Activated T-cell treated with anti-CD3 and anti-CD28 coated beads for 48 hours (primary cell): ENCODE measurements around the gene FAAH2.
"Not testable (repeated sequence)": the region's sequence is repeated elsewhere in the genome, so short reads cannot be mapped to it uniquely, and the experiment has no call there.

ENCODE experiments used
- DNase-seq: peaks from one replicate; pipeline ENCODE4 v3.0.0-alpha.2; 2020; ENCODE audit warnings: low read depth

The FAAH2 gene

DNA sequence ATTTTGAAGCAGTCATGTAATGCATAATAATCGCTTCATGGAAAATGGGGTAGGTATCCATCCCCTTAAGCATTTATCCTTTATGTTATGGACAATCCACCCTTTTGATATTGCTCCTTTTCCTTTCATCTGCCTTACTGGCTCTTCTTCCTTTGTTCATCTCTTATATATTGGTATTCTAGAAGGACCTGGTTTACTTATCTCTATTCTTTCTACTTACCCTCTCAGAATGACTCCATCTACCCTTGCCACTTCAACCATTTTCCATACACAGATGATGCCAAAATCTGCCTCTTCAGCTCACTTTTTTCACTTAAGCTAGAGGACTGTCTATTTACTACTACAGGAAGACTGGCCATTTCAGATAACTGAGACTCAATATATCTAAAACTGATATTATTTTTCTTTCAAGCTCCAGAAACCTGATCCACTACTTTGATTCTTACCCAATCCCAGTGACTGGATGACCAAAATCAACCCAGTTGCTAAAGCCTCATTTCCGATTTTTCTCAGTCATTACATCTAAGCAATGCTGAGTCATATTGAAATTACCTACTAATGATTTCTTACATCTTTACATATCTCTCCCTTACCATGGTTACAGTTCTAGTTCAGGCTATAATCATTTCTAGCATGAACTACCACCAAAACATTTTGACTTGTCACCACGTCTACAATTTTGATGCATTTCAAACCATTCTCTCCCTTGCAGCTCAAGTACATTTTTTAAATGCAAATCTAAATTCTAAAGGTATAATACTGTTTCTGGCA is 93.7 kb downstream of the FAAH2 start:
- DNase-seq, result no peak

DNA sequence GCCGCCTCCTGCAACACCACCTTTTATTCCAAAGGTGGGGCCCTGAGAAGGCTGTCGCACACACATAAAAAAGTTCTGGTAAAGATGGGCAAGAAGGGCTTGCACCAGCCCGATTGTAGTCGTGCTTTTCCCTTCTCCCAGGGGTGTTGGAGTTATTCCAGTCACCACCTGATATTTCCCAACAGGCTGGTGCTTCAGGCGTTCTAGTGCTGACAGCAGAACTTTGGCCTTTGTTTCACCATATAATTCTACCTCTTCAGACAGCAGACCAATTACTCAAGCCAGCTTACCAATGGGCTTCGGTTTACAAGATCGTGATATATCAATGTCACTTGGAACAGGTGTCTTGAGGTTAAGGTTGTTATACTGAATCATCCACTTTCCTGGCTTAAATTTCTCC is 107.7 kb downstream of the FAAH2 start:
- not testable (repeated sequence) for DNase-seq

- DNase-seq, result not testable (repeated sequence)
Measured at GRCh38 chrX:57403191-57403590, 116.7 kb downstream of the FAAH2 start.

DNA sequence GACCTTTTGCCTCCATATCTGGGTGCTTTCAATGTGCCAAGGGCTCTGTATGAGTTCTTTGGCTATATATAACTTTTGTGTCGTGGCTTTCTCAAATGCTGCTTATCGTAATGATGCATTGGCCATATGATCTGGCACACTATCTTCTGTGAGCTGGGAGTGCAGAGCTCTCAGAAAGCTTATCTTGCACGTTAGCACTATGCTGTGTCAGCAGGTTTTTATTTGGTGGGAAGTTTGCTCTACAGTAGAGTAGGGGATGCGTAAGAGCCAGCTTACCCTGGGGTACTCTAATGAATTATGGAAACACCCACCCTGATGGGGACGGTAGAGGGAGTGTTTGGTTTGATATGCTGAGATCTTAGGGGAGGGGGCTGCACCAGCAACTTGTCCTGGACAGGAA is 119.6 kb downstream of the FAAH2 start:
- no peak for DNase-seq

DNA sequence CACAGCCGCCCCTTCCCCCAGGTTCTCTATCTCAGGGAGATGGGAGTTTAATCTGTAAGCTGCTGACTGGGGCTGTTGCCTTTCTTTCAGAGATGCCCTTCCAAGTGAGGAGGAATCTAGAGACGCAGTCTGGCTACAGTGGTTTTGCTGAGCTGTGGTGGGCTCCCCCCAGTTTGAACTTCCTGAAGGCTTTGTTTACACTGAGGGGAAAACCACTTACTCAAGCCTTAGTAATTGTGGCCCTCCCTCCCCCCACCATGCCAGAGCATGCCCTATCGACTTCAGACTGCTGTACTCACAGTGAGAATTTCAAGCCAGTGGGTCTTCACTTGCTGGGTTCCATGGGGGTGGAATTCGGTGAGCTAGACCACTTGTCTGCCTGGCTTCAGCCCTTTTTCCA is 131.3 kb downstream of the FAAH2 start:
- DNase-seq, result no peak

GRCh38 chrX:57422289-57422688 is 135.8 kb downstream of the FAAH2 start:
- no peak for DNase-seq

DNA sequence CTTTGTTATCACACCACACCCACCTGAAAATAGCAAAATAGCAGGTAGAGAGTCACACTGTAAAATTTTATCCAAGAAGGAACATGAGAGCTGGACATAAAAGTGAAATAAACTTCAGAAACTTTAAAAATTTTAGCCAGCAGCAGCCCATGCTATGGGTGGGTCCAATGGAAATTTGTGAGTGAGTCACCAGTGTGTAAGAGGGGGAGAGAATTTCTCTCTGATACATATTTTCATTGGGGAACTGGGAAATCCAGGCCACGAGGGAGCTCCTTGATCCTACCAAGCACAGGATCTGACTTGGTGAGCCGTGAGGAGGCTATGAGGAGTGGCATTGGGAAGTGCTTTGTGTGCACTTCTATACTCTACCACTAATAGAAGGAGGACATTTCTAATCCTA is 136.3 kb downstream of the FAAH2 start:
- no peak for DNase-seq

DNA sequence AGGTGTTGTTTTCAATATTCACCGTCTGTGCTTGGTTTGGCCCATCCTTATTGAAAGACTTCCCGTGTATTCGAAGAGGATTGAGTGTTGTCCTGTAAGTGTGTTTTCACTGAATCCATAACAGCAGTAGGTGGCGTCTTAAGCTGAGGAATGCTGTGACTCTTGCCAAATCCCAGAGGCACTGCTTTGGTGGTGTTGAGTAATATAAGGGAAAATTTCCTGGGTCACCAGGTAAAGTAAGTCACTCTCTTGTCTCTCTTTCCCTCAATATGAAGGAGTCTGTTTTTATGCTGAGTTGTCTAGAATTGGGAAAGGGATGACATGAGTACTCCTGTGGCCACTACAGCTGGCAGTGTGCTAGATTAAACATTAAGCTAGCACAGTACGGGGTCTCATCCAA is 158.6 kb downstream of the FAAH2 start:
- DNase-seq, result no peak

- no peak for DNase-seq
Measured at GRCh38 chrX:57445832-57446231, 159.3 kb downstream of the FAAH2 start.

DNA sequence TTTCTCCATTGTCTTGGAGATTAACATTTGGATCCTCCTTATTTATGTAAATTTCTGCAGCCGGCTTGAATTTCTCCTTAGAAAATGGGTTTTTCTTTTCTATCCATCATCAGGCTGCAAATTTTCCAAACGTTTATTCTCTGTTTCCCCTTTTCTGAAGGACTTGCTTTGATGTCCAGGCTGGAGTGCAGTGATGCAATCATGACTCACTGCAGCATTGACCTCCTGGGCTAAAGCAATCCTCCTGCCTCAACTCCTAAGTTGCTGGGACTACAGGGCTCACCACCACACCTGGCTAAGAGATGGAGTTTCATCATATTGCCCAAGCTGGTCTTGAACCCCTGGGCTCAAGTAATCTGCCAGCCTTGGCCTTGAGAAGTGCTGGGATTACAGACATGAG is 161.3 kb downstream of the FAAH2 start:
- no peak for DNase-seq

- DNase-seq, result no peak
Measured at GRCh38 chrX:57451426-57452020, 165.0 kb downstream of the FAAH2 start.

DNA sequence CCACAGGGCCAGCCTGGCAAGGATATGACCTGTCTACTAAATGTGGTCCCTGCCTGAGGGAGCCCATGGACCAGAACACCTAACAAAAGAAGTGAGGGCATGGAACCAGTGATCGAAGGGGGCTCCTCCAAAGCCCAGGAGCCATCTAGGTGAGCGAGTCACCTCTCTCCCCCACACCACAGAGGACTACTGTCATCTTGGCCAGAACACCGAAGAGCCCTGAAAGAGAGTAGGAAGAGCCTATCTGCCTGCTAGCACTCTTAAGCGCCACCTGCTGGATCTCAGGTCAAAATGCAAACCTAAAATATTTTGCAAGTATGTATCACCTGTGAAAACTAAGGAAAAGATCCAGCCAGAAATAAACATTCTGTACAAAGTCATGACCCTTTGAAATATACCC is 167.4 kb downstream of the FAAH2 start:
- no peak for DNase-seq

- no peak for DNase-seq
Measured at GRCh38 chrX:57481514-57481913, 195.0 kb downstream of the FAAH2 start.

DNA sequence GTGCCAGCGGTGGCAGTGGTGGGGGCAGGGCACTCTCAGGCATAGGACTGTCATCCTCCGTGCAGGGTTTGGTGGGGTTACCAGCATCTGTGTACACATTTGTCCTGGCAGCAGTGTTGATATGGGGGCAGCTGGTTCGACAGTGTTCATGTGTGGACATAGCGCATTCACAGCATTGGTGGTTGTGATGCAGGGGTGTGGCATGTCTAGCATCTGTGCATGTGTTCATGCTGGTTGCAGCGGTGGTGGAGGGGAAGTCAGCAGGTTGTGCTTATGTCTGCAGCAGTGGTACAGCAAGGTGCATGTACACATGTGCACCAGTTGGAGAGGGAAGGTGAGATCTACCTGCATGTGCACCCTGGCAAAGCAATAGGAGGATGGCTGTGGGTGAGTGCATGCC is 230.0 kb downstream of the FAAH2 start:
- DNase-seq, result no peak

DNA sequence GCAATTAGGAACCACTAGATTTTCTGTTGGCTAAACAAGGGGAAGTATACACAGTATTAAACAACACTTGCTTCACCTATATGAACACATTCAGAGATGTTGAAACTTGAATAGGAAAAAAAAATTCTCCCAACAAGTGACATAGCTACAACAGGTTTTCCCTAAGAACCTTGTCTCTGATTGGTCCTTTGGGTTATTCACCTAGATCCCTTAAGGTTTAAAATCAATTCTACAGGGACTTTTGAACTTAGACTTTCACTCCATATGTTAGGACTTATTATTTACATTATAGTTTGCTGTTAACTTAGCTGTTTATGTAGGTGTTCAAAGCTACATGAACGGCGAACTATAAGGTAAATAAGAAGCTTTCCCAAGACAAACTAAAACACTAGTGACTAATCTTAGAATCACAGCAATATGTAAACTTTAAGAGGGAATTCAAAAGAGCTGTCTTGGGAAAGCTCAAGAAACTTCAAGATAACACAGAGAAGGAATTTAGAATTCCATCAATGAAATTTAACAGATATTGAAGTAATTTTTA is 233.1 kb downstream of the FAAH2 start:
- DNase-seq, result no peak

- DNase-seq, result no peak
Measured at GRCh38 chrX:57528670-57529255, 242.3 kb downstream of the FAAH2 start.
